HG02623 (cell line): ENCODE data around the gene TRAF6.

Source experiments
- ATAC-seq: cut with Tn5 transposase; IDR thresholded peaks from one replicate; pipeline ENCODE4 v1.9.1; 2021; ENCODE audit warnings: moderate library complexity; ENCODE audit not compliant: unreplicated experiment

Gene TRAF6

GRCh38 chr11:36460220-36460619, 49.9 kb downstream of the TRAF6 start:
- no peak for ATAC-seq

DNA sequence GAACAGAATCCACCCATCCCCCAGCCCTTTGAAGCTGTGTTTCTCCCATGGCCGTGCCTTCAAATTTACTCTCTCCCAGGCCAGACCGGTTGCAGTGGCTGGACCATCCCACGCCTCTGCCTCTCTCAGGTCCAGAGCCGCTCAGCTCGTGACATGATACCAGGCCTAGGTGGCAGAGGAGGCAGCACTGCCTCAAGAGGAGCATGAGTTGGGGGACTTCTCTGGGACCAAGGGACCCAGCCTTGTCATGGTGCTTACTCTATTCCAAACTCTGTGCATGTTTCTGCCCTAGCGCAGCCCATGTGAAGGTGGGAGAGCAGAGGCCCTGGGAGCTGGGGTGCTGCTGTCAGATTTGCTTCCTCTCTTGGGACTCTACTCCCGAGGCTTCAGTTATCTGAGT, 51.0 kb downstream of the TRAF6 start:
- ATAC-seq, result no peak

GRCh38 chr11:36458129-36458915, 51.8 kb downstream of the TRAF6 start:
- no peak for ATAC-seq

DNA sequence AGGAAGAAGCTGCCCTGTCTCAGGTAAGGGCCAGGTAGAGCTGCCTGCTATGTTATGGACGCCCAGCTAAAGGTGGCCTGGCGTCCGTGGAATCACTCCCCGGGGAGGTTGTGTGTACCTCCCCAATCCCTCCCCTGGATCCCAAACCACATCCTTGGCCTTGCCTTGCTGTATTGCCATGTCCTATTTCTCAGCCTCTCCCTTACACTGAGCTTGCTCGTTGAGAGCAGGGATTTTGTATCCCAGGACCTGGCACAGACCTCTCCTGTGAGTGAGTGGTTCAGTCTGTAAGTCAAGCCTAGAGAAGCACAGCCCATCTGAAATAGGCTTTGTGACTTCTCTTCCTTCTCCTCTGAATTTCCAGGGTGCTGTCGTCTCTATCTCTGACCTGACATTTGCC, 53.9 kb downstream of the TRAF6 start:
- no peak for ATAC-seq

GRCh38 chr11:36455658-36456111, 54.4 kb downstream of the TRAF6 start:
- no peak for ATAC-seq

DNA sequence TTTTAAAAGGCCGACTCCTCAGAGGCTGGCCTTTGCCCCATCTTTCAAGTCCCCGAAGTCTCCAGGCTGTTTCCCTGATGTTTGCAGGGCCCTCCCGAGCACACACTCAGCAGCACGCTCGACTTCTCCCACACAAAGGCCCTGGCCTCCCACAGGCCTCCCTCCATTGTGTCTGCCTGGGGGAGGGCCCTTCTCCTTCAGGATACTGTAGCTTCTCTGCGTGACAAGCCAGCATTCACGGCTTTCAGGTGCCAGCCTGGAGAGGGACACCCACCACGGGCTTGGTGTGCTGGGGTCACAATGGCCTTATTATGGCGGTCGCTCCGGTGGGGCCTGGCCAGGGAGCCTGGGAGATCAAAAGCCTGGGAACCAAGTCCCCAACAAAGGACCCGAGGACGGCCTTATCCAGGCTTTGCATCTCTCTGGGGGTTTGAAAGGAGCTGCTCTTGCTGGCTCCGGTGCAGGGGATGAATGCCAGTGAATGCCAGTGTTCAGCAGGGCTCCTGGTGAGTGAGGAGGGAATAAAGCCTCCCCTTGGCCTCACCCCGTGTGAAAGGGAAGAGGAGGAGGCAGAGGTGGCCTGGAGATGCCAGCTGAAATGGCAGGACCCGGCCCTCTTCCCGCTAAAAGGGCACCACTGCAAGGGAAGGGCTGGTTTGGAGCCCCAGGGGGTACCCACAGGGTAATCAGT, 55.0 kb downstream of the TRAF6 start:
- ATAC-seq, result no peak

DNA sequence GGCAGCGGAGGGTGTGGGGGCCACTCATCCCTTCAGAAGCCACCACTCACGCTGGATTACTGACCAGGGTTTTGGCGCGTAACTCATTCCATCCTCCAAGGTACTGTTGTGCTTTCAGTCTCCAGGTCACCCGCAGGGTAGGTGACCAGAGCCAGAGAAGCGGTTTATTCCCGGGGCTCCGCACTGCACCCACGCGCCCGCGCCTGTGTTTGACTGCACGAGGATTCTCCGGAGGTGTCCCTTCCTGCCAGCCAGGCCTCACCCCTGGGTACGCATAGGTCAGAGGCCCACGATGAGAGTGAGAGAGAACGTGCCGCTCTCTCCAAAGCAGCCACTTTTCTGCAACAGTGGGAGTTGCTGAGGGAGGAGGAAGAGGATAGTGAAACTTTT, 55.5 kb downstream of the TRAF6 start:
- no peak for ATAC-seq

DNA sequence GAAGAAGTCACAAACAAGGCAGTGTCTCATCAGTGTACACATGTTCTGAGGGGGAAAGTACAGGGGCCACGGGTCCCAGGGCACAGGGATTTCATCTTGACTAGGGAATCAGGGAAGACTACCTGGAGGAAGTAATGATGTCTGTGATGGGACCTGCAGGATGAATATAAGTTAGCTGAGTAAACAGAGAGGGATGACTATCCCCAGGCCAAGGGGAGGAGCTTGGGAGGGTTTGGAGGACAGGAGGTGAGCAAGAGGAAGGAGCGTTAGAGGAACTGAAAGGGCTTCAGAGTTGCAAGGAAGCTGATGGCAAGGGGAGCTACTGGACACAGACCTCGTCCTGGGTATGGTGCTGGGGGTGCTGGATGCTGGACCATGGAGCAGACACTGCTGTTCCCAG, 56.4 kb downstream of the TRAF6 start:
- ATAC-seq, result no peak

DNA sequence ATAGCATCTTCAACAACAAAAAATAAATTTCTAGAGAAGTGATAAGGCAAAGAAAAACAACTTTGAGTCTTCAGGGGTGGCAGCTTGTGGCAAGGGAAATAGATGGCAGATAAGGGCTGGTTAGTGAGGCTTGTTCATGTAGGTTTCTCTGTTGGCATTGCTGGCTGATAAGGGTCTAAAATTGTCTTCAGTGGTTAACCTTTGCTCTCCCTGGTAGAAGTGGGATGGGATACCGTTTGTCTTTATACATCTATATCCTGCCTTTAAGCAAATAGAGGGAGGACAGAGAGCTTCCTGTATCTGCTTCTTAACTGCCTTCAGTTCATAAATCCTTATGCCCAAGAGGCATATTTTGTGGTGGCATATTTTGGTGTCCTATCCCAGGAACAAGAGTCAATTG, 57.1 kb downstream of the TRAF6 start:
- no peak for ATAC-seq

DNA sequence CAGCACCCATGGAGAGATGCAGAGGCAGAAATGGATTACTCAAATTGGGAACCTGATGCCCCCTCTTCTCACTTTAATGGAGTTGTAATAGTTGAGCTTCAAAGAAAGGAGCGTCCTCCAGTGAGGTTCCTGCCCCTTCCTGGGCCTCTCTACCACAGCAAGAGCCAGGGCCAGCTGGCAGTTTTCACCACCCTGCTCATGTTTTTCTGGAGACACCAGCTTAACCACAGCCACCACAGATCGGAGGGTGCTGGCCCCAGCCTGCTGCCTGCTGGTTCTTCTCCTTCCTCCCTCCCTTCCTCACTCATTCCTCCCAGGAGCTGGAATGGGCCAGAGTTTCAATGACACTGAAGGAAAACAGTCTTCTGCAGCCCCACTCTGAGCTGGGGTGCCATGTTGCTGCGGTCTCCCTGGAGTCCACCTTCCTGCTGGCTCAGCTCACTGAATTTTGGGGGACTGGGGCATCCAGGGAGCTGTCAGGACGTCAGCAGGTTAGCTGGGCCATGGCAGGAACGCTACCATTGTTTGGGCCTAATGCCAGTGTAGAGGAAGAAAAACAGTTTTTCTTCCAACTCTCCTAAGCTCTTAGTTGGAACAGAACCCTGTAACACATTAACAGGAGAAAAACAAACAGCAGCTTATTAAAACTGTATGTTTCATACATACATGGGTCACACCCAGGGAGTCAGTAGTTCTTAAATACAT, 57.7 kb downstream of the TRAF6 start:
- no peak for ATAC-seq

DNA sequence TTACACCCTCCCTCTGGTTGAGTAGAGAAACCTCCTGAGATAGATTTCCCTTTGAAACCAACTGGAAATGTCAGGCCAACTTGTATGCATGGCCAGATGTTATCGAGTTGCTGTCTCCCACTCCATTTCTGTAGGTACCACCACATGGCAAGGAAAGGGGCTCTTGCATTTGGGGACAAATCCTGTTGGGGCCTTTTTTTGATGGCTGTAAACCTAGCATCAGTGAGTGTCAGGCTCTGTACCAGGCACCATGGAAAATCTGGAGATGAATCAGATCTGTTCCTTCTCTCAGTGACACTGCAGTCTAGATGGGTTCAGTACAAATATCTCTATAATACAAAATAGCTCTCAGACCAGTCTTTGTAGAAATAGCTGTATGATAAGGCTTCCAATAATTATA, 58.4 kb downstream of the TRAF6 start:
- ATAC-seq, result no peak

DNA sequence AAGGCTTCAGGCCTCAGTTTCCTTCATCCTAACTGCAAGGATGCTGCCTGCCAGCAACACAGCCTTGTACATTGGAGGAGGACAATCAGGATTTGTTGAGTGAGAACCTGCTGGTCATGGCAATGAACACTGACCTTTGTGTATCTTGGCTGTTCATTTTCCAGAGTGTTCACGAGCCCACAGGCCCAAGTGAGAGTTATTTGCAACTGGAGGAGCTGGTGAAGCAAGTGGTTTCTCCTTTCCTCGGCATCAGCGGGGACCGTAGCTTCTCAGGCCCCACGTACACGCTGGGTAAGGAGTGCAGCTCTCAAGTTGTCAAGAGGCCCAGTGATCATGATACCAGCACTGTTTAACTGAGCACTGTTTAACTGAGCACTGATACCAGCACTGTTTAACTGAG, 59.0 kb downstream of the TRAF6 start:
- ATAC-seq, result no peak

DNA sequence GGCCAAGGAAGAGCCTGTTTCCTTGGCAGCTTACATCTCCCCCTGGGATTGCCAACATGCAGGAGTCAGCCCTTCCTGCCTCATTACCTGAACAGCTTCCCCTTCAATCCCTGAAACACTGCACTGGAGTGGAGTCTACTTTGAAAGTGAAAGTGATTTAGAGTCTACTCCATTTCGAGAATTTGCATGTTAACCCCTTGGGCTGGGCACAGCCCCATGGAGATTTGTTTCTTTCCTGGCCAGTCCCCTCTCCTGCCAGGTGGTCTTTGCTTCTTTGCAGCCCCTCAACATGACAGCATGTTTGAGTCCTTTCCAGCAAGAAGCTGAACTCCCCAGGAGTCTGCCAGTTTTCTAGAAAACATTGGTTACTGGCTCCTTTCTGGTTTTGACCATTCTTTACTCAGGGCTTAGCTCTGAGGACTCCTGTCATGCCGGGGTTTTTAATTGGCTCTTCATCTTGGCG, 59.9 kb downstream of the TRAF6 start:
- peak; percentile 64 for ATAC-seq

DNA sequence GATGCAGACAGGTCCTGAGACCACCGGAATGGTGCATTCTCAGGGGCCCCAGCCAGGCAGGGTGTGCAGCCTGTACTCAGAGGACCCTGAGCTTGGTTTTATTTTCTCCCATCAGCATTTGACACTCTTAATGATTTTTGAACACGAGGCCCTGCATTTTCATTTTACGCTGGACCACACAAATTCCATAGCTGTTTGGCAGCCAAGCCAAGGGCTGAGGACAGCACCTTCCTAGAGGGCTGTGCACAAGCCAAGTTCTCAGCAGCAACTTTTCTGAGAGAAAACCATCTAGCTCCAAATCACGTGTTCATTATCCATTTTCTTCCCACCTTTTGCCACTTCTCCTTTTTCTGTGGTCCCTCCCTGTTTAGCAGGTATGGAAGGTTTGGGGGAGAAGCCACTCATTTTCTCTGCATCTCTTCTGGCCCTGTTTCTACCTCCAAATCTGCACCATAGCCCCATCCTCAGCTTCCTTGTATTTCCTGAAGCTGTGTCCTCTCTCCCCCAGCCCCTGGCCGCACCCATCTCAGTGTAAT, 60.4 kb downstream of the TRAF6 start:
- ATAC-seq, result peak; percentile 7

DNA sequence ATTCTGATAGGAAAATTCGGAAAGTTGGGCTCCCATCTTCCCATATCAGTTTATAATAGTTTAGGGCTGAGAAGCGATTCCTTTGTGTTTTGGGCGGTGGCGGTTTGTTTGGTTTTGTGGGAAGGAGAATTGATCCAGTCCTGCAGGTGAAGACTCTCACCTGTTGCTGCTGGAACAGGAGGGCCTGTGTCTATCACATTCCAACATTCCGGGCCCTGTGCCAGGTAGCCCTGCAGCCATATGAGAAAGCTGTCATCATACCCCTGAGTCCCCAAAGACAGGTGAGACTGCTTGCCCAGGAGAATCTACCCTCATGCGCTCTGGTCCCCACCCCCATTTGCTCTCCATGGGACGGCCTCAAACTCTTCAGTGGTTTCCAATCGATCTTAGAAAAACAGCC, 62.1 kb downstream of the TRAF6 start:
- ATAC-seq, result no peak

- no peak for ATAC-seq
These were observed 62.6 kb downstream of the TRAF6 start for GRCh38 chr11:36447514-36447913.

DNA sequence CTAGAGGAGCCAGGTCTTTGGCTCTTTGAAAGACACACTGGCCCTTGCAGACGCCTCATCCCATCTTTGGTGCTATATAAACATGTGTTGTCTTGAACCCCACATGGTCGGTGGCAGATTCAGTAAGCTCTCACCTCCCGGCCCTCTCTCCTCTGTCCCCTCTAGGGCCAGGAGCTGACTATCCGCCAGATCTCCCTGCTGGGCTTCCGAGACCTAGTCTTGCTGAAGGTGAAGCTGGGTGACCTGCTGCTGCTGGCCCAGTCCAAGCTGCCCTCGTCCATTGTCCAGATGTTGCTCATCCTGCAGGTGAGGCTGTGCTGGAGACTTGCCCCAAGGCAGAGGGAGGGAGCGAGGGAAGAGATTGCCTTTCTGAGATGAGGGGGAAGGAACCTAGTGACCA, 63.9 kb downstream of the TRAF6 start:
- ATAC-seq, result no peak

- ATAC-seq, result no peak
These were observed 66.4 kb downstream of the TRAF6 start for GRCh38 chr11:36443661-36444060.

- ATAC-seq, result peak; percentile 97
These were observed 68.4 kb downstream of the TRAF6 start for GRCh38 chr11:36441610-36442208.

- no peak for ATAC-seq
These were observed 71.9 kb downstream of the TRAF6 start for GRCh38 chr11:36438126-36438525.

- ATAC-seq, result no peak
These were observed 72.7 kb downstream of the TRAF6 start for GRCh38 chr11:36437413-36437812.
